ENCODE measurements around the gene EID2. TPM values are rescaled to one million over a fixed set of nuclear protein-coding genes. Genes with fewer than 3 reads are reported as not detected.

EID2 gene
- total RNA-seq, 2 experiments from 2014 or later, result 17.3 to 22.9 TPM

DNA sequence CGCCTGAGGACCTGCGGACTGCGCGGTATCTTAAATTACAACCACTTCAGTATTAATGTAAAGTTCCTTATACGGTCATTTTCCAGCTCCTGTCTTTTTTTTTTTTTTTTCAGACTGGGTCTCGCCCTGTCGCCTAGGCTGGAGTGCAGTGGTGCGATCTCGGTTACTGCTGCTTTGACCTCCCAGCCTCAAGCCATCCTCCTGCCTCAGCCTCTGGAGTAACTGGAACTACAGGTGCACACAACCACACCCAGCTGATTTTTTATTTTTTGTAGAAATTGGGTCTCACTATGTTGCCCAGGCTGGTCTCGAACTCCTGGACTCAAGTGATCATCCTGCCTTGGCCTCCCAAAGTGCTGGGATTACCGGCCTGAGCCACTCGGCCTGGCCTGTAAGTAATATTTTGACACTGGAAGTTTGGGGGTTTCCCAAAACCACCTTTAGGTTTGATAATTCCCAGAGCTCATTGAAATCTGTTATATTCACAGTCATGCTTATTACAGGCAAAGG, 6.9 kb downstream of the EID2 start:
- Histone ChIP-seq H3K4me3 (ENCODE audit: low read depth, low read length, poor library complexity, severe bottlenecking) (peak overlapping the region; percentile 89), H3K4me2 (ENCODE audit: low read length) (peak overlapping the region; percentile 39; the same call in 1 of the 2 replicates), H4K20me1 (ENCODE audit: insufficient read depth, low read length) (no peaks in the 10 kb centered on the region), H3K9me2 (ENCODE audit: insufficient read depth, low read length) (no peaks in the 10 kb centered on the region), H3K27ac (ENCODE audit: low read depth, low read length, poor library complexity, severe bottlenecking) (no peak overlapping the region), H3K9me3 (ENCODE audit: low read length) (no peaks in the 10 kb centered on the region), H3K36me3 (ENCODE audit: insufficient read depth, low read length) (no peaks in the 10 kb centered on the region; the same call in 1 of the 2 replicates), H2AFZ (ENCODE audit: low read length) (no peak overlapping the region; the same call in 1 of the 2 replicates), H3K4me1 (ENCODE audit: insufficient read depth, low read length, poor library complexity, severe bottlenecking) (peaks cover 28% of the 10 kb centered on the region), H3K79me2 (ENCODE audit: insufficient read depth, low read depth, low read length) (peaks cover 17% of the 10 kb centered on the region; the same call in 1 of the 2 replicates)
- intact Hi-C loops (cut with micrococcal nuclease; ENCODE audit: unreplicated experiment), result loop anchor here (2.0 to 10.0 kb wide), 3 partner anchors 34 to 408 kb away; partner anchors contain the start of genes DLL3, MED29, PAF1 and PAK4
- TF ChIP-seq EZH2phosphoT487 (IDR thresholded peaks at IDR 0.05; ENCODE audit: borderline replicate concordance, low read depth, low read length) (no peak), CTCF (conservative IDR thresholded peaks at IDR 0.05; ENCODE audit: low read length) (peak; percentile 29; the same call in 1 of the 2 replicates)
- CTCF ChIA-PET (ENCODE audit: unreplicated experiment), result interaction anchor here (0.9 to 1.6 kb wide), 3 partner anchors 25 to 93 kb away, joined by 3 to 7 read pairs (median 4); no protein-coding TSS in a partner anchor
- no TSS peak for BruUV-seq (replicated peaks)
- DNase-seq (ENCODE audit: low spot score), result no peak
- POLR2A ChIA-PET, result interaction anchor here (0.9 to 3.9 kb wide), 3 partner anchors 9 to 97 kb away, joined by 3 to 10 read pairs (median 4); partner anchors contain the start of gene RPS16

- Histone ChIP-seq H3K4me3 (ENCODE audit: low read depth, low read length, poor library complexity, severe bottlenecking) (peak within 1 kb of the TSS; percentile 89), H3K36me3 (ENCODE audit: insufficient read depth, low read length) (no peaks in the 10 kb centered on the region; the same call in 1 of the 2 replicates), H2AFZ (ENCODE audit: low read length) (peak within 1 kb of the TSS; percentile 71; the same call in 1 of the 2 replicates), H3K27ac (ENCODE audit: low read depth, low read length, poor library complexity, severe bottlenecking) (no peak within 1 kb of the TSS), H3K4me2 (ENCODE audit: low read length) (peak within 1 kb of the TSS; percentile 98), H3K9me2 (ENCODE audit: insufficient read depth, low read length) (no peaks in the 10 kb centered on the region), H4K20me1 (ENCODE audit: insufficient read depth, low read length) (no peaks in the 10 kb centered on the region), H3K79me2 (ENCODE audit: insufficient read depth, low read depth, low read length) (peaks cover 14% of the 10 kb centered on the region; the same call in 1 of the 2 replicates), H3K4me1 (ENCODE audit: insufficient read depth, low read length, poor library complexity, severe bottlenecking) (peaks cover 27% of the 10 kb centered on the region), H3K9me3 (ENCODE audit: low read length) (no peaks in the 10 kb centered on the region)
- BruUV-seq (replicated peaks), result no TSS peak
- ChIA-PET POLR2A (interaction anchor here (0.5 to 3.9 kb wide), 5 partner anchors 10 to 97 kb away, joined by 3 to 10 read pairs (median 3); partner anchors contain the start of gene RPS16), CTCF (ENCODE audit: unreplicated experiment) (interaction anchor here (0.9 kb wide), 3 partner anchors 25 to 92 kb away, joined by 3 to 7 read pairs (median 4); no protein-coding TSS in a partner anchor)
- intact Hi-C loops (cut with micrococcal nuclease; ENCODE audit: unreplicated experiment), result loop anchor here (1.0 to 10.0 kb wide), 5 partner anchors 34 to 408 kb away; partner anchors contain the start of genes DLL3, MED29, PAF1 and PAK4
- TF ChIP-seq EZH2phosphoT487 (IDR thresholded peaks at IDR 0.05; ENCODE audit: borderline replicate concordance, low read depth, low read length) (no peak), CTCF (conservative IDR thresholded peaks at IDR 0.05; ENCODE audit: low read length) (peak; percentile 91)
- DNase-seq (ENCODE audit: low spot score), result peak; percentile 98
Measured at GRCh38 chr19:39532233-39533002, 7.5 kb downstream of the EID2 start, which contains the start of gene EID2B. TSS of gene EID2B (minus strand) at chr19:39532852. CDS start at chr19:39532802, 50 bp downstream.

Measured in OCI-LY7 (cell line).